Erythroblast (primary cell): ENCODE results near the gene DIPK1A.

Source experiments
- DNase-seq, 2 experiments: peaks; one replicate each; lab custom pipeline; 2025; lab: John Stamatoyannopoulos, UW
- GATA1 ChIP-seq: IDR thresholded peaks from 2 replicates; pipeline ENCODE4 v1.6.1; 2011; ENCODE audit warnings: low read depth, mild to moderate bottlenecking, control low read depth, low read length, moderate library complexity
- POLR2A ChIP-seq: IDR thresholded peaks from 2 replicates; pipeline ENCODE4 v1.6.1; 2011; ENCODE audit warnings: mild to moderate bottlenecking, low read length

DIPK1A gene

DNA sequence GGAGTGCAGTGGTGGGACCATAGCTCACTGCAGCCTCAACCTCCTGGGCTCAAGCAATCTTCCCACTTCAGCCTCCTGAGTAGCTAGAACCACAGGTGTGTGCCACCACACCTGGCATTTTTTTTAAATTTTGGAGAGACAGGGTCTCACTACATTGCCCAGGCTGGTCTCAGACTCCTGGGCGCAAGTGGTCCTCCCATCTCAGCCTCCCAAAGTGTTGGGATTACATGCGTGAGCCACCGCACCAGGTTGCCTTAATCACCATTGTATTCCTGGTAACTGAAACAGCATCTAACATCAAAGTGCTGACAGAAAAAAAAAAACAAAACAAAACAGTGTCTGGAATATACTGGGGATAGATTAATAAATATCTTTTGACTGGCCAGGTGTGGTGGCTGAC is 111.2 kb downstream of the DIPK1A start:
- TF ChIP-seq POLR2A (no peak), GATA1 (no peak)
- no peak for DNase-seq

DNA sequence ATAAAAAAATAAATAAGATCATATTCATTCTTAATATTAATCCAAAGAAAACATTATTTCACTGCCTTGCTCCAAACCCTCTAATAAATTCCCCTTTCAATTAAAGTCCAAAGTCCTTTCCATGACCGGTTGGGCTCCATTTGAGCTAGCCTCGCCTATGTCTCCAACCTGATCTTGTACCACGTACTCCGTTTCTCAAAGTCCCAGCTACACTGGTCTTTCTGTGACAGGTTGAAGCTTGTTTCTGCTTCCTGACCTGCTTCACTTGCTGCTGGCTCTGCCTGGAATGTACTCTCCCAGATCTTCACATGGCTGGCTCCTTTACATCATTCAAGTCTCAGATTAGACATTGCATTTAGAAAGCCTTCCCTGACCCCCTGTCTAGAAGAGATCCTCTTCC is 113.1 kb downstream of the DIPK1A start:
- TF ChIP-seq GATA1 (no peak), POLR2A (no peak)
- peak in 1 of 2 experiments; percentile 29 for DNase-seq

DNA sequence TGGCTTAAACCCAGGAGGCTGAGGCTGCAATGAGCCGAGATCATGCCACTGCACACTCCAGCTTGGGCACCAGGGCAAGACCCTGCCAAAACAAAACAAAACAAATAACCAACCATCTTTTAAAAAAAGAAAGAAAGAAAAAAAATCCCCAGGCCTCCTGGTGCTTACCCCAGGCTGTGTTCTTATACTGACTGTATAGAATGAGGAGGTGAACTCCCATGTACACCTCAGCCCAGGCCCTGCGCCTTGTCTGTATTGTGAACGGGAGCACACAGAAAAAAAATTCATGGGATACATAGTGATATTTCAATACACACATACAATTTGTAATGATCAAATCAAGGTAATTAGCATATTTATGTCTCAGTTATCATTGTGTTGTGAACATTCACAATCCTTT is 115.4 kb downstream of the DIPK1A start:
- TF ChIP-seq POLR2A (no peak), GATA1 (no peak)
- DNase-seq, result no peak

DNA sequence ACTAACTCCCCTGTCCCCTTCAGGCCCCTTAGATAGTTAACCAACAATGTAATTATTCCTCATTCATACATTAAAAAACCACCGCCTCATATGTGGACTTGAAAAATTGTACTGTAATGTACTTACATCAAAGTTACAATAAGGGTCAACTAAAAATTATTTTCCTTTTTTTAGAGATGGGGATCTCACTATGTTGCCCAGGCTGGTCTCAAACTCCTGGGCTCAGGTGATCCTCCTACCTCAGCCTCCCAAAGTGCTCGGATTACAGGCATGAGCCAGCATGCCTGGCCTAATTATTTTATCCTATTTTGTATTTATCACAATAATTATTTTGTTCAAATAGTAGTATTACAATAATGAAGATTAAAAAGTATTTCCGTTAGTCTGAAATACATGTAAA is 116.8 kb downstream of the DIPK1A start:
- DNase-seq, result no peak
- TF ChIP-seq POLR2A, result no peak
- TF ChIP-seq GATA1, result no peak

DNA sequence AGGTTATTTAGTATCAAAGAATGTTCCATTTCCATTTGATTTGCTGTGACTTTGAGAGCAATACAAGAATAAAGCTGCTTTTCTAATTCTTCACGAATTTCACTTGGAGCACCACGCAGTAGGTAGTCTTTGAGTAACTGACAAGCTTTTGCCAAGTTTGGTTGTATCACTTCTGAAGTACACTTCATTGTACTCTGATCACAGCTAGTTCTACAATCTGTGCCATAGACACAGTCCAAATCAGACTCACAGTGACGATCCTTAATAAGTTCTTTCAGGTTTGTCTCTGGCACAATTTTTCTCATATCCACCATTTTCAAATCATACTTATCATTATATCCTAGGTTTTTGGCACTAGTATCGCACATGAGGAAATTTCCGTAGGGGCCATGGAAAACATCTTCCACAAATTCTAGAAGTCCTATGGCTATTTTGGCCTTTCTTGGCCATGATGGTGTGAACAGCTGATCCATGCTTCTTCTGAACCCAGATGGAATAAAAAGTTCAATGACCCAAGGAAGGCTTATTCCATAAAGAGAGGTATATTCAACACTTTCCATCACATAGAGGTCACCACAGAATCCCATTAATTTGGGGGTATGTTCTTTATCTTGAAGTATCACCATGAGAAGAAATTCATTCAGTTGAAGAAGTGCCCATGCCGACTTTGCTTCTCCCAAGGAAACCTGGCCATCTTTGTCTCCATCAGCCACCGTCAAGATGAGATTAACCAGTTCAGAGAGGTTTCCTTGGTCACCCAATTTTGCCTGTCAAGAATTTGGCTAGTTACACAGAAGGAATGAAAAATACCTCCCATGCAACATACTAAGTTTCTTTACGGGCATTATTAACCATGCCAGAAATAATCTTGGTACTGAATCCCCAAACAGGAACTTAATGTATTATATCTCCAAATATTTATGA is 117.6 kb downstream of the DIPK1A start:
- DNase-seq, result no peak
- TF ChIP-seq POLR2A (no peak), GATA1 (no peak)

DNA sequence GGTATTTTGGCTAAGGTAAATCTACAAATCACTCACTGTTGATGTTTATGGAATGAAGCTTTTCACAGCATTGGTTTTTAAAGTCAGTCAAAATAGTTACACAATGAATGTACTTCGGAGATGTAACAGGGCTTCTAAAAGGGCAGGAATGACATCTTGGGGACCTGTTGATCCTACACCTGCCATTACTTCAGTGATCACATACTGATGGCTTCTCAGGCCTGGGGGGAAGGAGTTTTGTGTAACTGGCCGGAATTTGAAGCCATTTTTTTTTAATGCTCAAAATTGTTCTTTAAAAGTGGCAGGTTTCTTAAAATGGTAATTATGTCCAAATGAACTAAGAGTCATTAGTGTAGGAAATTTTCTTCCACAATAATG is 118.2 kb downstream of the DIPK1A start:
- no peak for DNase-seq
- TF ChIP-seq GATA1 (no peak), POLR2A (no peak)

DNA sequence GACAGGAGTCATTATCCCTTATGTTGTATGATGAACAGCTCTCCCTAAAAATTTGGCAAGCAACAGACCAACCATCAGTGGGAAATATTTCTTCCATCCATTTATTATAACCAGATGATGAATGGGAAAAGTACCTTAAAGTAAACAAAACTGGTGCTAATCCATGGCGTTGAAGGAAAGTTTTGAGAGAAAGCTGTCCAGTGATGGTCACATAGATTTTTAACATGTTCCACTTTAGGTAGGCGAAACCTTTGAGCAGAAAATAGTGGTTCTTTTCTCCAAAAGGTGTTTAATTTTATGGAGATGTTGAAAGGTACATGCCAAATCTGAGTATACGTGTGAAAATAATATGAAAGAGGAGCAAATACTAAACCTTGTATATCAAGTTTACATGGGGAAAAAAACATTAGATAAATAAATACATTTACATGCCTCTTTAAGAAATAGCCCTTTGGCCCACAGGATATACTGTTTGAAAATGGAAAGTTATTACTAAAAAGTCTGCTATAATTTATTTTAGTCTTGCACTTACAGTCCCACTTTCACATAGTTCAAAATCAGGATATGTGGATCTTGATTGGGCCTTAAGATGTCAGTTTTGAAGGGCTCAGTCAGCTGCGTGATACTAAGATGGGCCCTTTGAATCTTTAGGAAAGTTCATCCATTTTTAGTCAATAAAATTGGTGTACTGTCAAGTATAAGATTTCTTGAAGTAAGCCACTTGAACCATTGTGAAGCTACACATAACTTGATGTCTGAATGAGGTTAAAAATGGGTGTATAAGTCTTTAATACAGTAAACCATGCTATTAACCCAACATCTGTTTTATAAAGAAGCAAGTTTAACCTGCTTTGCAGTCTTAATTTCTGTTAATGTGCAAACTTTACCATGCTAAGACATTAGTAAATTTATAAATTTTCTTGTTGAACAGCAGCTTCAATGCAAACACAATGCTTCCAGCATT is 118.9 kb downstream of the DIPK1A start:
- TF ChIP-seq POLR2A (no peak), GATA1 (no peak)
- no peak for DNase-seq

DNA sequence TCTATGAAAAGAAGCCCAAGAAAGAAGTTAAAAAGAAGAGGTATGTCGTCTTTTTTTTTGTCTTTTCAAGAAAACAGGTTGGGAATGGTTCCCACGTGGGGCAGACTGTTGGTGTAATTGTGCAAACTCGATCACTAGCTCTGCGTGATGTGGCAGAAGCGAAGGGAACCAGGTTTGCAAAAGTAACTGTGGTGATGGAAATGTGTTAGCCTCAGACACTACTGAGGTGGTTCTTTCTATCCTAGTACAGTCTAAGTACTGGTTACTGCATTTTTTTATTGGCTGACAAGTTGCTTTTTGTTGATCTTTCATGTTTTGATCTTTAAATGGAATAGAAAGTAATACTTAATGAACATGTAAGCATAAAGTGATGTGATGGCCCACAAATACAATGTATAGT is 120.7 kb downstream of the DIPK1A start:
- TF ChIP-seq POLR2A, result no peak
- no peak for TF ChIP-seq GATA1
- DNase-seq, result no peak

DNA sequence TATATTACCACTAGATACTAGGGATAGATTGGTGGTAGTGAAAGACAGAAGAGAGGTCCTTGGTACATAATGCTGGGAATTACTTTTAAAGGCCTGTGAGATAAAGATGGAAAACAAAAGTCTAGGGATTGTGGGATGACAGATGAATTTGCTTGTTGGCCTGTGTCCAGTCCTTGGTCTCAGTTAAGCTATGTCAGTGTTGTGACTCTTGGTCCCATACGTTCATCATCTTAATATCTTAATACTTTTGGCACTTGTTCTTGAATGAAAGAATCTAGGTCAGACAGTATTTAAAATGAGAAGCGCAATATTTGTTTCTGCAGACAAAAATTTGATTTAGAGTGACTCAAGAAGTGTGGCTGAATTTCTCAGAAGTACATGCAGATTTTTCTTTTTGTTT is 121.8 kb downstream of the DIPK1A start:
- DNase-seq, result no peak
- TF ChIP-seq GATA1, result no peak
- TF ChIP-seq POLR2A, result no peak

DNA sequence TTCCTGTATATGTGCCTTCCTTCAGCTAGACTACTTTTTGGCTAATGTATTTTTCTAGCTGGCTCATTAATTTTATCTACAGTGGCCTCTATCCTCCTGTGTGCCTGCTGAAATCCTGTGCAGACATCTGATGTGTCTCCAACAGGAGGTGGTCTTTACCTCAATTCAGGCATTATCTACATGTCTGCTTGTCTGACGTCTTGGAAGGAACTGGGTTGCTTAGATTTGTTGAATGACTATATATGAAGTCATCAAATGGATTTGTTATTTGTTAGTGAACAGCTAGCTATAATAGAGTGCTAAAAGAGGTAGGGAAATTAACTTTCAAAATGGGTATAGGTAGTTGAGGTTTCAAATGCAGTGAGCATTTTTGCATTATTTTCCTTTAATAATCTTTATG is 122.7 kb downstream of the DIPK1A start:
- TF ChIP-seq POLR2A, result no peak
- no peak for TF ChIP-seq GATA1
- no peak for DNase-seq

DNA sequence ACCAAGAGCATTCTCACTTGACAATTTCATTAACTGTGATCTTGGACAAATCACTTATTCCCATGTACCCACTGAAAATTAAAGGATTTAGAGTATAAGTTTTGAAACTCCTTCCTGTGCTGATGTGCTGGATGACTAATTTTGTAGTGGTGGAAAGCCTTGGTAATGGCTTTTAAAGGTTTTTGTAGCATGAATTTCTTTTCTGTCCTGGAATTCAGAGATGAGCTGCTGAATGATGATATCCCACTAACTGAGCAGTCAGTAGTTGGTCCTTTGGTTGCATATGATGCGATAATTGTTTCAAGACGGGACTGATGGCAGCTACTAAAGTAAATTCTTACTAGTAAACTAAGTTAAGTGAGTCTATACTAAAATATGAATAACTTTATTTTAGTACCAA is 124.2 kb downstream of the DIPK1A start:
- no peak for DNase-seq
- TF ChIP-seq POLR2A (no peak), GATA1 (no peak)

DNA sequence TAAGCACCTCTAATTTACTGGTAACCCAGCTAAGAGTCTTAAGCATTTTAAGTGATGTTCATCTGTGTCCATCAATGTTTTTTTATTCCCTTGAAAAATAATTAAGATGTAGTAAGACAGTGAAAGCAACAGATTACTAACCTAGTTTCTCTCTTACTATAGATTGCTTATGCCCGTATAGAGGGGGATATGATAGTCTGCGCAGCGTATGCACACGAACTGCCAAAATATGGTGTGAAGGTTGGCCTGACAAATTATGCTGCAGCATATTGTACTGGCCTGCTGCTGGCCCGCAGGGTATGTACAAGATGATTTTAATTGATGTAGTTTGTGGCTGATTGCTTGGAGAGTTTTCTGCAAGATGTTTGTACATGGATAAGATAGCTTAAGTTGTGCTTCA is 126.6 kb downstream of the DIPK1A start:
- TF ChIP-seq POLR2A, result no peak
- TF ChIP-seq GATA1, result no peak
- DNase-seq, result peak in 1 of 2 experiments; percentile 18

DNA sequence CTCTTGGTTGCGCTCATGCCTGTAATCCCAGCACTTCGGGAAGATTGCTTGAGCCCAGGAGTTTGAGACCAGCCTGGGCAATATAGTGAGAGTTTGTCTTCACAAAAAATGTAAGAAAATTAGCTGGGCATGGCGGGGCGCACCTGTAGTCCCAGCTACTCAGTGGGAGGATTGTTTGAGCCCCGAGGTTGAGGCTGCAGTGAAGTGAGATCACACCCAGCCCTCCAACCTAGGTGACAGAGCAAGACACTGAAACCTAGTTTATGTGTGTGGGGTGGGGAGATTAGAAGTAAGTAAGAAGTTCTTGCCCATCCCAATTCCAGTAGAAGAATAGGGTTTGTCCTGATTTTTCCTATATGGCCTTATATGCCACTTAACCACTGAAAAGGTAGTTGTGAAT is 127.4 kb downstream of the DIPK1A start:
- TF ChIP-seq GATA1 (no peak), POLR2A (no peak)
- DNase-seq, result peak; percentile 27
